ENCODE data around the gene ANXA2R.
"Not testable (repeated sequence)": the region's sequence is repeated elsewhere in the genome, so short reads cannot be mapped to it uniquely, and the experiment has no call there.

- TF ChIP-seq ZNF44 (CRISPR knock-in tag; IDR thresholded peaks at IDR 0.05); ATF3 (CRISPR knock-in tag; IDR thresholded peaks at IDR 0.05); STAT5B (CRISPR knock-in tag; IDR thresholded peaks at IDR 0.05); ZNF570 (CRISPR knock-in tag; IDR thresholded peaks at IDR 0.05; ENCODE audit: borderline replicate concordance); CTCF (CRISPR knock-in tag; IDR thresholded peaks at IDR 0.05); KAT7 (CRISPR knock-in tag; IDR thresholded peaks at IDR 0.05; ENCODE audit: borderline replicate concordance); KLF13 (CRISPR knock-in tag; IDR thresholded peaks at IDR 0.05); MYC (CRISPR knock-in tag; IDR thresholded peaks at IDR 0.05; ENCODE audit: borderline replicate concordance): not testable (repeated sequence)
Measured at GRCh38 chr5:43060020-43060419, 19.9 kb upstream of the ANXA2R start.
